ENCODE data around the gene ZNHIT1.
"Not testable (repeated sequence)": the region's sequence is repeated elsewhere in the genome, so short reads cannot be mapped to it uniquely, and the experiment has no call there.

ZNHIT1 gene

GRCh38 chr7:101186844-101187428, 31.0 kb upstream of the ZNHIT1 start:
- no peak for DNase-seq (ENCODE audit: low read depth)

GRCh38 chr7:101189109-101189508, 28.9 kb upstream of the ZNHIT1 start:
- DNase-seq (ENCODE audit: low read depth): no peak

DNA sequence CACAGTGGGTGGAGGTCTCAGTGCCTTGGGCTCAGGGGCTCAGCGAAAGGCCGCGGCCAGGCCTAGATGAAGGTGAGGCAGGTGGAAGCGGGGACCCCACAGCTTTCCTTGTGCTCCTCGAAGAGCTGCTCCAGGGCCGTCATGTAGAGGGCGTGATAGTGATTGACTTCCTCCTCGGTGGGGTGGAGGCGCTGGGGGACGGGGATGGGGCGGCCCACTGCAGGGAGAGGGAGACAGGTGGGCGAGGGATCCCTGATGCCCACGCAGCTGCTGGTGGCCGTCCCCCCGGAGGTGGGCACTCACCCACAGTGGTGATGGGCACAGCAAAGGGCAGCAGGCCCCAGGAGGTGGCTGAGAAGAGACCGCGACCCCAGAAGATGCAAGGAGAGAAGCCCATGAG, 22.1 kb upstream of the ZNHIT1 start:
- no peak for DNase-seq (ENCODE audit: low read depth)

- DNase-seq (ENCODE audit: low read depth): no peak
These were observed 20.0 kb upstream of the ZNHIT1 start for GRCh38 chr7:101197991-101198390.

DNA sequence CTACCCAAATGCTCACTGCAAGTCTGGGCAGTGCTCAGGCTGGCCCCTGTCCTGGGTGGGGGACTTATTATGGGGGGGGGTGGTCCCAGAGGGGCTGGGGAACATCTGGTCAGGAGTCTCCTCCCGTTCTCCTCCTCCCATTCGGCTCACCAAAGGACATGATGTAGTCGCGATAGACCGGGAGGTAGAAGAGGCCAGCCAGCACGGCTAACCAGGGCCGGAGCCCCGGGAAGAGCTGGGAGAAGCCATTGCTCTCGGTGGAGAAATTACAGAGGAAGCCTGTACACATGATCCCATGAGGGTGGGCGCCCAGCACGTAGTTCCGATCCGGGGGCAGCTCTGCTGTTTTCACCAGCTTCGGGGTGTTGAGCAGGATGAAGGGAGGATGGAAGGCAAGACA, 19.5 kb upstream of the ZNHIT1 start:
- no peak for DNase-seq (ENCODE audit: low read depth)

DNA sequence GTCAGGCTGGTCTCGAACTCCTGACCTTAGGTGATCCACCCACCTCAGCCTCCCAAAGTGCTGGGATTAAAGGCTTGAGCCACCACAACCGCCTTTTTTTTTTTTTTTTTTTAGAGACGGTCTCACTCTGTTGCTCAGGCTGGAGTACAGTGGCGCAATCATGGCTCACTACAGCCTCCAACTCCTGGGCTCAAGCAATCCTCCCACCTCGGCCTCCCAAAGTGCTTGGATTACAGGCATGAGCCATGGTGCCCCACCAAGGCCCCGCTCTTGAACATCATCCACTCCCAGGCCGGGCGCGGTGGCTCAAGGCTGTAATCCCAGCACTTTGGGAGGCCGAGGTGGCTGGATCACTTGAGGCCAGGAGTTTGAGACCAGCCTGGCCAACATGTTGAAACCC, 18.4 kb upstream of the ZNHIT1 start:
- not testable (repeated sequence) for DNase-seq (ENCODE audit: low read depth)

DNA sequence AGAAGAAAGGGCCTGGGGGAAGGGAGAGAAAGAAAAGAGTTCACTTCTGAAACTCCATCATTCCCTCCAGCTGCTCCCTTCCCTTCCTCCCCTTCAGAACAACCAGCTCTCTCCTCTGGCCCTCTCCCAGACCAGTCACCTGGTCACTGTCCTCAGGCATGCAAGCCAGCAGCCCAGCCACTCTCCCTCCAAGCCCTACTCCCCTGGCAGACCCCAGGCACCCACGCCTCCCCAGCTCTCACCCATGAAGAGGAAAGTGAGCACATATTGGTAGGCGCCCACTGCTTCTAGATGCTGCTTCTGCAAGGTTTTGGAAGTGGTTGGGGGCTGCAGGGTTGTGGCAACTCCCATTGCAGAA, 17.5 kb upstream of the ZNHIT1 start:
- DNase-seq (ENCODE audit: low read depth): no peak

DNA sequence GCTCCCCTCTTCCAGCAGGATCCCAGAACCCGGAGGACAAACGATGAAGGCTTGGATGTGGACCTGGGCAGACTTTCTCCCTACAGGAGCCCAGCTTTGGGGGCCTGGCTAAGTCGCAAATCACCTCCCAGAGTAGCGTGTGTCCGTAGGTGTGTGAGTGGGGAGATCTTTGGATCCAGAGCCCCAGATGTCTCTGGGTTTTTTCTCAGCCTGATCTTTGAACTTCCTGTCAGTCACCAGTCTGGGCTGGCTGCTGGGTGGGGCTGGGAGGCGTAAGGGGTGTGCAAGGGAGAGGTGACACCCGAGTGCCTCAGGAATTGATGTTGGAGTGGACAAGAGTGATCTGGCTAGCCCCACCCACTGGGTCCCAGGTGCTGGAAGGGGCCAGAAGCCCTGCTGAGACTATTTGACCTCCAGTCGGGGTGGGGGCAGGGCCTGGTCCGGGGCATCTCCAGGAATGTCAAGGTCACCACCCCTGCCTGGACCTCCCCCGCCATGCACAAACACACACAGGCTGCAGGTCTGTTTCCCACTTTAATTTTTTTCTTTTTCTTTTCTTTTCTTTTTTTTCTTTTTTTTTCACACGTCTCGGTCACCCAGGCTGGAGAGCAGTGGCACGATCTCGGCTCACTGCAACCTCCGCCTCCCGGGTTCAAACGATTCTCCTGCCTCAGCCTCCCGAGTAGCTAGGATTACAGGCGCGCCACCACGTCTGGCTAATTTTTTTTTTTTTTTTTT, 16.9 kb upstream of the ZNHIT1 start, which contains the start of gene MOGAT3:
MOGAT3 (minus strand) TSS at position 175 of the 738 bp plus-strand sequence. CDS start 182 bp downstream, outside the sequence.
- no peak for DNase-seq (ENCODE audit: low read depth)

DNA sequence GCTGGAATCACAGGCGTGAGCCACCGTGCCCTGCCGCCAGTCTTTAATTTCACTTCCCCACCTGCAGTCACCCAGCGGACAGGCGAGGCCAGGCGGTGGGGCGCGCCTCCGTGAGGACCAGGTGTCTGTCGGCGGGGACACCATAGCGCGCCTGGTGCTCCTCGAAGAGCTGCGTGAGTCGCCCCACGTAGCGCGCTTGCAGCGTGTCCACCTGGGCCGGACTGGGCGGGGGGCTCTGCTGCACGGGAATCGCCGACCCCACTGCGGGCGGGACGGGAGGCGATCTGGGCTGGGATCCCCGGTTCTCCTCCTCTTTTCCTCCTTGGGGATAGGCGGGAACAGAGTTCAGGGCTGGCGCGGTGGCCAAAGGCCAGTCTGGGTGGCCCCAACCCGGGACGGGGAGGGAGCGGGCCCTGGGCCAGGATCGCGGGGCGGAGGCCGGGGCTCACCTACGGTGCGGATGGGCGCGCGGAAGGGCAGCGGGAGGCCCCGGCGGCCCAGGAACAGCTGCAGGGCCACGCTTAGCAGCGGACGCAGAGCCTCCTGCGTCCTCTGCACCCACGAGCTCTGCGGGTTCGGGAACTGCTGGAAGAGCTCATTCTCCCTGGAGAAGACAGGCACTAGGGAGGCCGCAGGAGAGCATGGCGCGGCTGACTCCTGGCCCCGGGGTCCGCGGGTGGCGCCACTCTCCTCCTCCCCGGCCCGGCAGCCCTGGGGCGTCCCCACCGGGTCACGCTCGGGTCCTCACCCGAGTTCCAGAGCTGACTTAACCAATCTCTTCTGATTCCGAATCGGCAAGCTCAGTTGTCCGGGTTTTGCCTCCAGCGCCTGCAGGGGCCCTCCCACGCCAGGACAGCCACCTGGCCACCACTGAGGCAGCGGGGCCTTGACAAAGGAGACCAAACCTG, 16.0 kb upstream of the ZNHIT1 start:
- DNase-seq (ENCODE audit: low read depth): no peak

DNA sequence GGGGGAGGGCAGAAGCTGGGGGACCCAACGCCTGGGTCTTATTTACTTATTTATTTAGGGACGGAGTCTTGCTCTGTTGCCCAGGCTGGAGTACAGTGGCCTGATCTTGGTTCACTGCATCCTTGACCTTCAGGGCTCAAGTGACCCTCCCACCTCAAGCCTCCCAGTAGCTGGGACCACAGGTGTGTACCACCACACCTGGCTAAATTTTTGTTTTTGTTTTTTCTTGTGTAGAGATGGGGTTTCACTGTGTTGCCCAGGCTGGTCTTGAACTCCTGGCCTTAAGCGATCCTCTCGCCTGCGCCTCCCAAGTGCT, 15.4 kb upstream of the ZNHIT1 start:
- DNase-seq (ENCODE audit: low read depth): no peak

DNA sequence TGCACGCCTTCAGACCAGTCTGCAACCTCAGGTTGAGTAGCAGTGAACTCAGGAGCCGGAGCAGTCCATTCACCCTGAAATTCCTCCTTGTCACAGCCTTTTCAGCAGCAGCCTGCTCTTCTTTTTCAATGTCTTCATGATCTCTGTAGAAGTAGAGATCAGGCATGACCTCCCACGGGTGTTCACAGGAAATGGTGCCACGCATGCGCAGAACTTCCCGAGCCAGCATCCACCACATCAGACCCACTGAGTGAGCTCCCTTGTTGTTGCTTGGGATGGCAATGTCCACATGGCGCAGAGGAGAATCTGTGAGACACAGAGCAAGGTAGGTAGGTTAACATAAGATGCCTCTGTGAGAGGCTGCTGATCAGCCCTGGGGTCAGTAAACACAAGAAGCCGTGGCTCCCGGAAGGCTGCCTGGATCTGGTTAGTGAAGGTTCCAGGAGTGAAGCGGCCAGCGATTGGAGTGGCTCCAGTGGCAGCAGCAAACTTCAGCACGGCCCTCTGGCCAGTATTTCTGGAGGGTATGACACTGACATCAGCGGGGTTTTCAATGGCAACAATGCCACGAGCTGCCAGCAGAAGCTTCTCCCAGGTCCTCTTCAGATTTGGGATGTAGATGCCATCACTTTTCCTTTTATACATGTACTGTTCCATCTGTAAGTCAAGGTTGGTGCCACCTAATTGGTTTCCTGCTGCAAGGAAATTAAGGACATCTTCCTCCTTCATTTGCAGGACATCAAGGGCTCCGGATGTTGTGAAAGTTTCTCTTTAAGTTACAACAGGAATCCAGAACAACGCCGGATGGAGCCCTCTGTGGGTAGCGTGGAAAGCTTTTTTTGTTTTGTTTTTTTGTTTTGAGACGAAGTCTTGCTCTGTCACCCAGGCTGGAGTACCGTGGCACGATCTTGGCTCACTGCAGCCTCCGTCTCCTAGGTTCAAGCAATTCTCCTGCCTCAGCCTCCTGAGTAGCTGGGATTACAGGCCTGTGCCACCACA, 13.9 kb upstream of the ZNHIT1 start:
- DNase-seq (ENCODE audit: low read depth): not testable (repeated sequence)

- no peak for DNase-seq (ENCODE audit: low read depth)
These were observed 11.9 kb upstream of the ZNHIT1 start for GRCh38 chr7:101205901-101206664.

- no peak for DNase-seq (ENCODE audit: low read depth)
These were observed 11.3 kb upstream of the ZNHIT1 start for GRCh38 chr7:101206665-101207042.

- DNase-seq (ENCODE audit: low read depth): no peak
These were observed 10.5 kb upstream of the ZNHIT1 start for GRCh38 chr7:101207459-101207858.

DNA sequence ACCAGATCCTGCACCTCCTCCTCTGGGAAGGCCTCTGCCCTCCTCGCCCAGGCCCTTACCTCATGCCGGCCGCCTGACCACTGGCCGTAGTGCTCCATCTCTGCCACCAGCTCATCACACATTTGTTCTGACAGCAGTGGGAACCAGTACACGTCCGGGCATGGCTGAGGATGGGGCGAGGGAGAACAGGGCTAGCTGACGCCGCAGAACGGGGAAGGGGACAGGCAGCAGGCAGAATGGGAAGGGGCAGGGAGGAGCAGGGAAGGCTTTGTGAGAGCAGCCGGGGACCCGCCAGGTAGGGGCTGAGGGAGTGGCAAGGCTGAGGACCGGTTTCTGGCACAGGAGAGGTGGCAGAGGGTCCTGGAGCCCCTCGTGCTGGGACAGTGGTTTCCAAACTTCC, 9.2 kb upstream of the ZNHIT1 start:
- no peak for DNase-seq (ENCODE audit: low read depth)

- no peak for DNase-seq (ENCODE audit: low read depth)
These were observed 7.8 kb upstream of the ZNHIT1 start for GRCh38 chr7:101210143-101210542.

DNA sequence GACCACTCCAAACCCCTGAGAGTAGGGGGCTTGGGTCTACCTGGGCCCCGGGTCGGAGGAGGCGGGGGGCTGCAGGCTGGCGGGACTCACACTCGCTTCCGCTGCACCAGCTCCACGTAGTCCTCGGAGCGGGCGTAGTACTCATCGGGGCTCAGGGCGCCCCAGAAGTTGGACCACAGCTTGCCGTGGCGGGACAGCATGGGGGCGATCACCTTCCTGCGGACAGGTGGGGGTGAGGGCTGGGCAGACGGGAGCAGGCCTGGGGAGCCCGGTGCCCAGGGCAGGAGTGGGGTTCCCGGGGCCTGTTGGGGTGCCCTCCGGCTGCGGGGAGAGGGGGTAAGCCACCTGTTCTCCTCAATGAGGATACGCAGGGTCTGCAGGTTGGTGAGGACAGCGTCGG, 6.5 kb upstream of the ZNHIT1 start:
- no peak for DNase-seq (ENCODE audit: low read depth)

GRCh38 chr7:101212014-101212413, 6.0 kb upstream of the ZNHIT1 start:
- no peak for DNase-seq (ENCODE audit: low read depth)

DNA sequence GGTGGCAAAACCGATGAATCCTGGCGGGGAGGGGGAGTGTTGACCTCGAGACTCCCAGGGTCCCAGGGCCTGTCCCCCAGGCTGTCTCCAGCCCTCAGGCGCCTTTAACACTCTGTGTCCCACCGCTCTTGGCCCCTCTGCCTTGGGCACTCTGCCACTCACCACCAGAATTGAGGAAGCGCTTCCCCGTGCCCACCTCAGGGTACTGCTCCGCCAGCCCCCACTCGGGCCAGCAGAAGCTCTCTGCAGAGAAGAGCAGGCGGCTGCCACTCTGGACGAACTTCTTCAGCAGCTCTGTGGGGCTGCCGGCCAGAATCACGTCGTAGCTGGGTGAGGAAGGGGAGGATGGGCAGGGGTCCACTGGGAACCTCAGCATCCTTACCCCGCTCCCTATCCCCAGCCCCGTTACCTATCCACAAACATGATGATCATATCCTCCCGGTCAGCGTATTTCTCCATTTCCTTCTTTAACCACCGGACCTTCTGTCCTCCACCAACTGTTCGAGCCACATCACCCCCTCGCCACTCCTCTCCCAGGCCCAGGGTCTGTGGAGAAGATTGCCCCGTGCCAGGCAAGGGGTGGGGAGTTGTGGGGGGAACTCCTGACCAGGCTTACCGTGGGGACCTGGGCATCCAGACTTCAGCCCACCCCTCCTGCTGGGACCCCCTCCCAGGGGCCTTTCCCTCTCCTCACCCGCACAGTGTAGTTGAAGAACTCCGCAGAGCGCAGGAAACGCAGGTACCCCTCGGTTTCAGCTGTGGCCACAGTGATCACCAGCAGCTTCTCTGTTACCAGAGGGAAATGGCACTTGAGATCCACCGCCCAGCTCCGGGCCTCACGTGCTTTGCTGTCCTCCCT, 1.7 kb upstream of the ZNHIT1 start:
- no peak for DNase-seq (ENCODE audit: low read depth)

- no peak for DNase-seq (ENCODE audit: low read depth)
These were observed 1.0 kb upstream of the ZNHIT1 start for GRCh38 chr7:101216860-101217387.

Measured in stimulated activated CD8-positive, alpha-beta memory T cell treated with anti-CD3 and anti-CD28 coated beads, Interleukin-12 subunit alpha, Interleukin-12 subunit beta, amount 100 ng/mL, for 4 hours (primary cell).